HepG2 (cell line): ENCODE data around the gene PTX4. TPM values are rescaled to one million over a fixed set of nuclear protein-coding genes. Genes with fewer than 3 reads are reported as not detected.

Experiments used
- HINFP ChIP-seq: sonication (generic); formaldehyde crosslinking; IDR thresholded peaks from 2 replicates; pipeline ENCODE4 v1.4.0; 2020; ENCODE audit warnings: low read depth, mild to moderate bottlenecking, missing genetic modification reagents
- HOXA5 ChIP-seq: sonication (generic); formaldehyde crosslinking; IDR thresholded peaks from 2 replicates; pipeline ENCODE4 v1.4.0; 2020; ENCODE audit warnings: missing genetic modification reagents
- KLF16 ChIP-seq, 2 experiments: sonication (generic) in 1 of 2; formaldehyde crosslinking in 1 of 2; IDR thresholded peaks; 2 replicates each; pipeline versions ENCODE4 v1.6.1 to v1.8.0; 2016 to 2023; ENCODE audit warnings: missing genetic modification reagents in 2 of 2, missing compliant biosample characterization in 1 of 2
- MEIS1 ChIP-seq: sonication (generic); formaldehyde crosslinking; IDR thresholded peaks from 2 replicates; pipeline ENCODE4 v1.9.0; 2021; ENCODE audit warnings: mild to moderate bottlenecking, missing genetic modification reagents, moderate library complexity, borderline replicate concordance
- MLLT10 ChIP-seq: sonication (generic); formaldehyde crosslinking; IDR thresholded peaks from 2 replicates; pipeline ENCODE4 v1.4.0; 2020; ENCODE audit warnings: missing genetic modification reagents
- NCOA1 ChIP-seq: sonication (generic); formaldehyde crosslinking; IDR thresholded peaks from 2 replicates; pipeline ENCODE4 v1.9.0; 2021; ENCODE audit warnings: missing genetic modification reagents
- NKX3-1 ChIP-seq: sonication (generic); formaldehyde crosslinking; IDR thresholded peaks from 2 replicates; pipeline ENCODE4 v1.5.0; 2020; ENCODE audit warnings: missing genetic modification reagents
- NR2F6 ChIP-seq, 2 experiments: IDR thresholded peaks; 2 replicates each; pipeline ENCODE4 v1.6.1; 2016; ENCODE audit warnings: antibody characterized with exemption in 1 of 2, mild to moderate bottlenecking in 1 of 2
- PRDM15 ChIP-seq: sonication (generic); formaldehyde crosslinking; IDR thresholded peaks from 2 replicates; pipeline ENCODE4 v1.4.0; 2020; ENCODE audit warnings: missing genetic modification reagents
- RBM39 ChIP-seq: fragments of 200-400 bp; formaldehyde crosslinking; IDR thresholded peaks from one replicate; pipeline ENCODE4 v1.6.1; 2018; ENCODE audit warnings: antibody characterized with exemption, mild to moderate bottlenecking, low read depth, low read length; ENCODE audit not compliant: poor library complexity, severe bottlenecking
- SIX1 ChIP-seq: sonication (generic); formaldehyde crosslinking; IDR thresholded peaks from 2 replicates; pipeline ENCODE4 v1.4.0; 2020; ENCODE audit warnings: missing genetic modification reagents, borderline replicate concordance
- SP2 ChIP-seq: sonication (generic); formaldehyde crosslinking; IDR thresholded peaks from 2 replicates; pipeline ENCODE4 v1.5.1; 2020; ENCODE audit warnings: mild to moderate bottlenecking, missing genetic modification reagents
- TFAP4 ChIP-seq: sonication (generic); IDR thresholded peaks from 2 replicates; pipeline ENCODE4 v1.6.1; 2016; ENCODE audit warnings: low read depth, borderline replicate concordance
- TP53 ChIP-seq: sonication (generic); formaldehyde crosslinking; conservative IDR thresholded peaks from 2 replicates; pipeline ENCODE4 v1.4.0; 2020; ENCODE audit warnings: missing genetic modification reagents
- ZFX ChIP-seq: sonication (generic); formaldehyde crosslinking; IDR thresholded peaks from 2 replicates; pipeline ENCODE4 v1.4.0; 2020; ENCODE audit warnings: mild to moderate bottlenecking, low read depth, missing genetic modification reagents, moderate library complexity
- ZNF460 ChIP-seq: sonication (generic); formaldehyde crosslinking; IDR thresholded peaks from 2 replicates; pipeline ENCODE4 v1.5.1; 2020; ENCODE audit warnings: missing genetic modification reagents, mild to moderate bottlenecking, borderline replicate concordance
- ZNF468 ChIP-seq: sonication (generic); formaldehyde crosslinking; IDR thresholded peaks from 2 replicates; pipeline ENCODE4 v1.8.0; 2022; ENCODE audit warnings: mild to moderate bottlenecking, moderate library complexity, missing genetic modification reagents
- ZNF552 ChIP-seq: sonication (generic); formaldehyde crosslinking; IDR thresholded peaks from 2 replicates; pipeline ENCODE4 v1.9.0; 2022; ENCODE audit warnings: missing genetic modification reagents, mild to moderate bottlenecking, borderline replicate concordance
- ZNF83 ChIP-seq: sonication (generic); formaldehyde crosslinking; IDR thresholded peaks from 2 replicates; pipeline ENCODE4 v1.4.0; 2020; ENCODE audit warnings: missing genetic modification reagents, mild to moderate bottlenecking, borderline replicate concordance
- polyA plus RNA-seq, 8 experiments: library from polyadenylated mRNA; depleted of rRNA in 3 of 8; stranded (reverse) in 7 of 8; unstranded in 1 of 8; fragments of >200 nt; fragmentation: Illumina TruSeq in 4 of 8; extraction: Trizol in 4 of 8; gene quantifications; 2 replicates each; pipeline versions ENCODE4 v1.2.1 to v1.2.3, GENCODE V29; 2011 to 2016; ENCODE audit warnings: low read depth in 4 of 8, missing spikeins in 1 of 8, mixed read lengths in 1 of 8; ENCODE audit not compliant: insufficient read depth in 1 of 8
- total RNA-seq, 5 experiments: library from RNA; depleted of rRNA; stranded (reverse); fragments of >200 nt; fragmentation: Illumina TruSeq; extraction: Trizol; gene quantifications; 2 replicates each; pipeline ENCODE4 v1.2.3, GENCODE V29; 2016; ENCODE audit warnings: low read depth in 1 of 5
- TF ChIP-seq, protein P1 (sequence below): sonication (generic); formaldehyde crosslinking; IDR thresholded peaks from 2 replicates; pipeline ENCODE4 v1.4.0; 2020; ENCODE audit warnings: missing genetic modification reagents

Gene PTX4
- total and polyA plus RNA-seq, 2 of the 13 experiments (the other 11 are each of a cell fraction or from before 2014, with no cell fraction given): 0.04 TPM; not detected in 1

DNA sequence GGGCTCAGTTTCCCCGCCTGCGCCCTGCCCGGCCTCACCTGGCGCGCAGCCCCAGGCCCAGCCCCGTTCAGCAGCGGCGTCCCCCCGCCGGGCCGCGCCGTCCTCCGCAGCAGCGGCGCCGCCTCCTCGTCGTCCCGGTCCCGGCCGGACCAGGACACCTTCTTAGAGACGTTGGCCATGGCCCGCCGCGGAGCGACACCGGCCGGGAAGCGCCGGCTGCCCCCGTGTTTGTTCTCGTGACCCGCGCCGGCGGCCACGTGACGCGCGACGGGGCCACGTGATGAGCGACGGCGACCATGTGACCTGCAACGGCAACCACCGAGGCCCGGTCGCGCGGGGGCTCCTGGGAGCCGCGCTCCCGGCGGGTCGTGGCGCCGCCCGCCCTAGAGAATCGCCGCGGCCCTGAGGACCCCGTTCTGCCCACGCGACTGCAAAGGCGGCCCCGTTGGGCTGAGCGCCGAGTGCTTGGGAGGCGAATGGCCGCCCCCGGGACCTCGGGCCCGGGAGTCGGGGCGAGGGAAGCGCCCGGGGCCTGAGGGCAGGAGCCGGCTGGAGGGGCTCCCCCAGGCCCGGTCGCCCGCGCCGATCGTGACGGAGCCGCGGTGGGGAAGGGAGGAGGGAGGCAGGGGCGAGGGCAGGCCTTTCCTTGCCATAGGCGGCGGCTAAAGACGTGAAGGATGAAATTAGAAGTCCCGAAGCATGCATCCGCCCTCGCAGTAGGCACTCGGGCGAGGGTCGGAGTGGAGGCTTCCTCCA, 13.8 kb downstream of the PTX4 start, which contains the start of gene CLCN7 (continued):
- TF ChIP-seq MEIS1 (CRISPR knock-in tag) (no peak), TFAP4 (peak; percentile 27; the same call in 1 of the 2 replicates), NKX3-1 (CRISPR knock-in tag) (peak; percentile 58; the same call in 1 of the 2 replicates), ZNF83 (CRISPR knock-in tag) (peak; percentile 70; the same call in 1 of the 2 replicates), NCOA1 (CRISPR knock-in tag) (peak; percentile 56; the same call in 1 of the 2 replicates), ZNF460 (CRISPR knock-in tag) (no peak), ZFX (CRISPR knock-in tag) (peak; percentile 96), ZNF468 (CRISPR knock-in tag) (peak; percentile 90; the same call in 1 of the 2 replicates), SP2 (CRISPR knock-in tag) (no peak), KLF16 (CRISPR knock-in tag; IDR thresholded peaks at IDR 0.05) (peak in 1 of 2 experiments; percentile 88; a peak in 2 of 4 replicates), ZNF552 (CRISPR knock-in tag) (peak; percentile 59; the same call in 1 of the 2 replicates), TP53 (CRISPR knock-in tag) (no peak), NR2F6 (IDR thresholded peaks at IDR 0.05) (no peak), NR2F6 (CRISPR knock-in tag; IDR thresholded peaks at IDR 0.05) (peak; percentile 76; the same call in 1 of the 2 replicates), PRDM15 (CRISPR knock-in tag) (0 out of 2 replicates have a peak, but pooled peaks have one; percentile 51), SIX1 (no peak), RBM39 (peak; percentile 65), MLLT10 (no peak), HOXA5 (CRISPR knock-in tag) (peak; percentile 58), HINFP (CRISPR knock-in tag) (peak; percentile 54; the same call in 1 of the 2 replicates)
- TF ChIP-seq, protein P1, sequence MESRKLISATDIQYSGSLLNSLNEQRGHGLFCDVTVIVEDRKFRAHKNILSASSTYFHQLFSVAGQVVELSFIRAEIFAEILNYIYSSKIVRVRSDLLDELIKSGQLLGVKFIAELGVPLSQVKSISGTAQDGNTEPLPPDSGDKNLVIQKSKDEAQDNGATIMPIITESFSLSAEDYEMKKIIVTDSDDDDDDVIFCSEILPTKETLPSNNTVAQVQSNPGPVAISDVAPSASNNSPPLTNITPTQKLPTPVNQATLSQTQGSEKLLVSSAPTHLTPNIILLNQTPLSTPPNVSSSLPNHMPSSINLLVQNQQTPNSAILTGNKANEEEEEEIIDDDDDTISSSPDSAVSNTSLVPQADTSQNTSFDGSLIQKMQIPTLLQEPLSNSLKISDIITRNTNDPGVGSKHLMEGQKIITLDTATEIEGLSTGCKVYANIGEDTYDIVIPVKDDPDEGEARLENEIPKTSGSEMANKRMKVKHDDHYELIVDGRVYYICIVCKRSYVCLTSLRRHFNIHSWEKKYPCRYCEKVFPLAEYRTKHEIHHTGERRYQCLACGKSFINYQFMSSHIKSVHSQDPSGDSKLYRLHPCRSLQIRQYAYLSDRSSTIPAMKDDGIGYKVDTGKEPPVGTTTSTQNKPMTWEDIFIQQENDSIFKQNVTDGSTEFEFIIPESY: peak; percentile 69; the same call in 1 of the 2 replicates
